Esophagus squamous epithelium (tissue), 4 donors: ENCODE measurements around the gene COASY.

Experiments
- CTCF ChIP-seq, 6 experiments: fragments of 450-650 bp in 4 of 6; fragments of 200-600 bp in 2 of 6; sonication (generic) in 2 of 6; IDR thresholded peaks; one replicate each; pipeline ENCODE4 v1.5.1; 2016 to 2019; ENCODE audit warnings: antibody characterized with exemption in 6 of 6, mild to moderate bottlenecking in 4 of 6, moderate library complexity in 4 of 6
- POLR2A ChIP-seq, 4 donors: fragments of 450-650 bp; IDR thresholded peaks; one replicate each; pipeline ENCODE4 v1.6.1; 2017; ENCODE audit warnings: antibody characterized with exemption in 4 of 4, mild to moderate bottlenecking in 4 of 4, moderate library complexity in 3 of 4

- peak in 1 of 6 experiments; percentile 38 for TF ChIP-seq CTCF (IDR thresholded peaks at IDR 0.05)
- TF ChIP-seq POLR2A (IDR thresholded peaks at IDR 0.05) = peak in 3 of 4 donors; percentile 14 to 66 (median 46)
These were observed at the start of gene COASY for GRCh38 chr17:42561897-42562387.
